ENCODE data around the gene KCTD18.

KCTD18 gene

DNA sequence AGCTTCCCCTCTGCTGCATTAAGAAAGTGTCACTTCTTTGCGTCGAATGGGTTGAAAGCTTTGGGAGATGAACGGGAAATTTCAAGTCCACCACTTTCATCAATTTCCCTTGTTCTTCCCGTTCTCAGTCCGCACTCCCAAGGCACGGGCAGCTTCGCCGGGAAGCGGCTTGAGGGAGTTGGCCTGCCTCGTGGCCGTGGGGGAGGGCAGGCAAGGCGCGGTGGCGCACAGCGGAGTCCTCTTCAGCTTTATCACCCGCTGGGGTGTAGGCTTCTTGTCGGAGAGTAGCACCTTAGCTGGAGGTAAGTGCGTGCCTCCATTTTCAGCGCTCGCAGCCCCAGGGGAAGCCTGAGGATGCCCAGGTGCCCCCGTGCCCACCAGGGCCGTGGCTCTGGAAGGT, 19.9 kb downstream of the KCTD18 start:
- Histone ChIP-seq H4K91ac (ENCODE audit: low read depth, low read length, poor library complexity) (no peak overlapping the region), H2BK15ac (ENCODE audit: low read length) (no peak overlapping the region), H2BK120ac (ENCODE audit: low read depth, low read length) (no peak overlapping the region), H3K23ac (ENCODE audit: low read depth, low read length, poor library complexity) (no peak overlapping the region), H3K9ac (ENCODE audit: low read depth, low read length, poor library complexity) (no peak overlapping the region), H2AK5ac (ENCODE audit: low read depth, low read length) (no peak overlapping the region), H3K14ac (ENCODE audit: low read length) (no peak overlapping the region), H3K4ac (ENCODE audit: low read length) (no peak overlapping the region), H3K4me2 (ENCODE audit: insufficient read depth, low read length, poor library complexity, severe bottlenecking) (no peak overlapping the region), H4K8ac (ENCODE audit: low read depth, low read length) (no peak overlapping the region), H3K18ac (ENCODE audit: low read length) (no peak overlapping the region), H3K4me1 (ENCODE audit: control insufficient read depth in 2 of 2, insufficient read depth in 1 of 2, low read depth in 1 of 2, low read length in 2 of 2) (no peaks in the 10 kb centered on the region), H3K27me3 (ENCODE audit: control insufficient read depth in 3 of 3, insufficient read depth in 3 of 3, low read depth in 1 of 3, low read length in 3 of 3) (no peaks in the 10 kb centered on the region), H3K36me3 (replicated peaks in 1 of 2; ENCODE audit: control insufficient read depth in 2 of 2, insufficient read depth in 2 of 2, low read length in 2 of 2) (peaks cover 6 to 49% of the 10 kb centered on the region in 2 donors), H2BK12ac (ENCODE audit: low read length) (no peak overlapping the region), H3K9me3 (replicated peaks in 1 of 2; ENCODE audit: control insufficient read depth in 2 of 2, insufficient read depth in 1 of 2, low read depth in 1 of 2, low read length in 2 of 2) (peaks cover 0 to 3% of the 10 kb centered on the region in 2 donors), H3K4me3 (ENCODE audit: low read length in 2 of 2) (no peak overlapping the region), H2BK5ac (ENCODE audit: low read length) (no peak overlapping the region), H2AFZ (ENCODE audit: low read length) (no peak overlapping the region), H3K27ac (replicated peaks; ENCODE audit: low read length) (no peak overlapping the region), H3K79me1 (ENCODE audit: low read depth, low read length) (no peaks in the 10 kb centered on the region)
- no peak for DNase-seq (ENCODE audit: low spot score)
- no CpG with 5 or more reads among the region's 22 CpGs for WGBS, 2 donors (ENCODE audit: extremely low coverage in 2 of 2, insufficient read length in 2 of 2, insufficient replicate concordance in 1 of 2)

DNA sequence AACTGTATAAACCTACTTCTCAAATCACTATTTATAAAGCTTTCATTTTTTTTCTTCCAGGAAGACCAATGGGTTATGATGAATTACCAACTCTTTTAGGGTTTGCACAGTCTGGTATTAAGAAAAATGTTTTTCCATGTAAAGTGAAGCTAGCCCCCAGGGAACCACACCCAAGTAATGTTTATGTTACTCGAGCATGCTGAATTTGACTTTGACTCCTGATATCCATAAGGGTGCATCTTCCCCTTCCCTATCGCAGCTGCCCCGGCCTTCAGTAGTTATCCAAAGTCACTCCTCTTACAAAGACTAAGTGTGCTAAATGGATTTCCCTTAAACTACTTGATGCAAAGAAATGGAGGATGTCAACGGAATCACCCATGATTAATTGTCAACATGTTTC, 21.7 kb downstream of the KCTD18 start:
- no peak overlapping the region for H3K23ac ChIP-seq (ENCODE audit: low read depth, low read length, poor library complexity)
- H2AFZ ChIP-seq (ENCODE audit: low read length): no peak overlapping the region
- no peak overlapping the region for H3K4me3 ChIP-seq (ENCODE audit: low read length in 2 of 2)
- H3K4me1 ChIP-seq (ENCODE audit: control insufficient read depth in 2 of 2, insufficient read depth in 1 of 2, low read depth in 1 of 2, low read length in 2 of 2): no peaks in the 10 kb centered on the region
- no peak overlapping the region for H2BK120ac ChIP-seq (ENCODE audit: low read depth, low read length)
- WGBS, 2 donors (ENCODE audit: extremely low coverage in 2 of 2, insufficient read length in 2 of 2, insufficient replicate concordance in 1 of 2): no CpG with 5 or more reads among the region's 4 CpGs
- no peak overlapping the region for H2BK15ac ChIP-seq (ENCODE audit: low read length)
- H3K36me3 ChIP-seq (replicated peaks in 1 of 2; ENCODE audit: control insufficient read depth in 2 of 2, insufficient read depth in 2 of 2, low read length in 2 of 2): peaks cover 6 to 36% of the 10 kb centered on the region in 2 donors
- H3K14ac ChIP-seq (ENCODE audit: low read length): no peak overlapping the region
- H3K4me2 ChIP-seq (ENCODE audit: insufficient read depth, low read length, poor library complexity, severe bottlenecking): no peak overlapping the region
- no peaks in the 10 kb centered on the region for H3K79me1 ChIP-seq (ENCODE audit: low read depth, low read length)
- no peak for DNase-seq (ENCODE audit: low spot score)
- H3K9ac ChIP-seq (ENCODE audit: low read depth, low read length, poor library complexity): no peak overlapping the region
- no peak overlapping the region for H4K91ac ChIP-seq (ENCODE audit: low read depth, low read length, poor library complexity)
- H3K27ac ChIP-seq (replicated peaks; ENCODE audit: low read length): no peak overlapping the region
- no peak overlapping the region for H2BK12ac ChIP-seq (ENCODE audit: low read length)
- no peak overlapping the region for H2BK5ac ChIP-seq (ENCODE audit: low read length)
- no peak overlapping the region for H2AK5ac ChIP-seq (ENCODE audit: low read depth, low read length)
- no peak overlapping the region for H4K8ac ChIP-seq (ENCODE audit: low read depth, low read length)
- H3K4ac ChIP-seq (ENCODE audit: low read length): no peak overlapping the region
- peaks cover 0 to 3% of the 10 kb centered on the region in 2 donors for H3K9me3 ChIP-seq (replicated peaks in 1 of 2; ENCODE audit: control insufficient read depth in 2 of 2, insufficient read depth in 1 of 2, low read depth in 1 of 2, low read length in 2 of 2)
- no peaks in the 10 kb centered on the region for H3K27me3 ChIP-seq (ENCODE audit: control insufficient read depth in 3 of 3, insufficient read depth in 3 of 3, low read depth in 1 of 3, low read length in 3 of 3)
- no peak overlapping the region for H3K18ac ChIP-seq (ENCODE audit: low read length)

DNA sequence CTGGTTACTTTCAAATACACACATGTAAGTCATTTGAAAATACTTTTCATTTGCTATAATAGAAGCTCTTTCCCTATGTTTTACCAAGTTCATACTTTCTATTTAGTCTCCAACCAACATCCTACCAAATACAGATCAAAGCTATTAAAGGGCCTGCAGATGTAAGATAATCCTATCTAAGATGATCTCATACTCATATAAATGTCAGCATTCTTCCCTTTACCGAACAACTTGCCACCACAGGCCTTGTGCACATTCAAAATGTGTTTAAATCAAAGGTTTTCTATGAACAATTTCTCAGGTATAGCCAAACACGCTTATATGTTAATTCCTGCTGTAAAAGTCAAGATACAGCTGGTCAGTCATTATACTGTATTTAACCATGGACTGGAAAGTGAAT, 23.3 kb downstream of the KCTD18 start:
- H2BK5ac ChIP-seq (ENCODE audit: low read length): no peak overlapping the region
- H2BK15ac ChIP-seq (ENCODE audit: low read length): no peak overlapping the region
- no peak overlapping the region for H3K27ac ChIP-seq (replicated peaks; ENCODE audit: low read length)
- no peaks in the 10 kb centered on the region for H3K79me1 ChIP-seq (ENCODE audit: low read depth, low read length)
- H2BK120ac ChIP-seq (ENCODE audit: low read depth, low read length): no peak overlapping the region
- peaks cover 0 to under 1% of the 10 kb centered on the region in 2 donors for H3K9me3 ChIP-seq (replicated peaks in 1 of 2; ENCODE audit: control insufficient read depth in 2 of 2, insufficient read depth in 1 of 2, low read depth in 1 of 2, low read length in 2 of 2)
- H2AK5ac ChIP-seq (ENCODE audit: low read depth, low read length): no peak overlapping the region
- H4K8ac ChIP-seq (ENCODE audit: low read depth, low read length): no peak overlapping the region
- no peak overlapping the region for H4K91ac ChIP-seq (ENCODE audit: low read depth, low read length, poor library complexity)
- no peaks in the 10 kb centered on the region for H3K27me3 ChIP-seq (ENCODE audit: control insufficient read depth in 3 of 3, insufficient read depth in 3 of 3, low read depth in 1 of 3, low read length in 3 of 3)
- H3K4me2 ChIP-seq (ENCODE audit: insufficient read depth, low read length, poor library complexity, severe bottlenecking): no peak overlapping the region
- DNase-seq (ENCODE audit: low spot score): no peak
- no peak overlapping the region for H3K18ac ChIP-seq (ENCODE audit: low read length)
- H3K4me3 ChIP-seq (ENCODE audit: low read length in 2 of 2): no peak overlapping the region
- no peak overlapping the region for H3K9ac ChIP-seq (ENCODE audit: low read depth, low read length, poor library complexity)
- no peak overlapping the region for H3K23ac ChIP-seq (ENCODE audit: low read depth, low read length, poor library complexity)
- H3K14ac ChIP-seq (ENCODE audit: low read length): no peak overlapping the region
- H3K4me1 ChIP-seq (ENCODE audit: control insufficient read depth in 2 of 2, insufficient read depth in 1 of 2, low read depth in 1 of 2, low read length in 2 of 2): no peaks in the 10 kb centered on the region
- no peak overlapping the region for H2BK12ac ChIP-seq (ENCODE audit: low read length)
- peaks cover 6 to 21% of the 10 kb centered on the region in 2 donors for H3K36me3 ChIP-seq (replicated peaks in 1 of 2; ENCODE audit: control insufficient read depth in 2 of 2, insufficient read depth in 2 of 2, low read length in 2 of 2)
- no peak overlapping the region for H3K4ac ChIP-seq (ENCODE audit: low read length)
- WGBS, 2 donors (ENCODE audit: extremely low coverage in 2 of 2, insufficient read length in 2 of 2, insufficient replicate concordance in 1 of 2): no CpG with 5 or more reads among the region's 2 CpGs
- H2AFZ ChIP-seq (ENCODE audit: low read length): peak overlapping the region; percentile 40

- WGBS, 2 donors (ENCODE audit: extremely low coverage in 2 of 2, insufficient read length in 2 of 2, insufficient replicate concordance in 1 of 2): no CpG with 5 or more reads among the region's 3 CpGs
- H3K79me1 ChIP-seq (ENCODE audit: low read depth, low read length): no peaks in the 10 kb centered on the region
- H3K27ac ChIP-seq (replicated peaks; ENCODE audit: low read length): no peak overlapping the region
Measured at GRCh38 chr2:200484934-200485333, 24.9 kb downstream of the KCTD18 start.

More at GRCh38 chr2:200484934-200485333, 24.9 kb downstream of the KCTD18 start:
- no peak overlapping the region for H3K14ac ChIP-seq (ENCODE audit: low read length)
- no peaks in the 10 kb centered on the region for H3K27me3 ChIP-seq (ENCODE audit: control insufficient read depth in 3 of 3, insufficient read depth in 3 of 3, low read depth in 1 of 3, low read length in 3 of 3)
- no peak overlapping the region for H4K91ac ChIP-seq (ENCODE audit: low read depth, low read length, poor library complexity)
- peaks cover 2% of the 10 kb centered on the region in 2 donors for H3K4me1 ChIP-seq (ENCODE audit: control insufficient read depth in 2 of 2, insufficient read depth in 1 of 2, low read depth in 1 of 2, low read length in 2 of 2)
- DNase-seq (ENCODE audit: low spot score): no peak
- H3K4ac ChIP-seq (ENCODE audit: low read length): no peak overlapping the region
- no peak overlapping the region for H2BK12ac ChIP-seq (ENCODE audit: low read length)
- H2AFZ ChIP-seq (ENCODE audit: low read length): no peak overlapping the region
- no peak overlapping the region for H2AK5ac ChIP-seq (ENCODE audit: low read depth, low read length)
- H3K9me3 ChIP-seq (replicated peaks in 1 of 2; ENCODE audit: control insufficient read depth in 2 of 2, insufficient read depth in 1 of 2, low read depth in 1 of 2, low read length in 2 of 2): no peaks in the 10 kb centered on the region
- H4K8ac ChIP-seq (ENCODE audit: low read depth, low read length): no peak overlapping the region
- no peak overlapping the region for H2BK15ac ChIP-seq (ENCODE audit: low read length)
- H2BK5ac ChIP-seq (ENCODE audit: low read length): no peak overlapping the region
- no peak overlapping the region for H3K4me3 ChIP-seq (ENCODE audit: low read length in 2 of 2)
- no peak overlapping the region for H3K23ac ChIP-seq (ENCODE audit: low read depth, low read length, poor library complexity)
- H2BK120ac ChIP-seq (ENCODE audit: low read depth, low read length): no peak overlapping the region
- H3K9ac ChIP-seq (ENCODE audit: low read depth, low read length, poor library complexity): no peak overlapping the region
- peaks cover 2 to 7% of the 10 kb centered on the region in 2 donors for H3K36me3 ChIP-seq (replicated peaks in 1 of 2; ENCODE audit: control insufficient read depth in 2 of 2, insufficient read depth in 2 of 2, low read length in 2 of 2)
- no peak overlapping the region for H3K4me2 ChIP-seq (ENCODE audit: insufficient read depth, low read length, poor library complexity, severe bottlenecking)
- no peak overlapping the region for H3K18ac ChIP-seq (ENCODE audit: low read length)
